Coronary artery (tissue), 2 donors: Measurements from ENCODE around the gene NPW.

Experiments used
- DNase-seq: peaks from one replicate; pipeline ENCODE4 v3.0.0-alpha.2; 2017; ENCODE audit warnings: low spot score
- H3K27ac ChIP-seq, 2 donors: fragments of 200-600 bp; sonication (generic); one replicate each; pipeline ENCODE4 v1.5.1; 2016 to 2019
- H3K4me3 ChIP-seq: fragments of 200-600 bp; sonication (generic); 2 replicates; pipeline ENCODE4 v1.5.1; 2016; ENCODE audit warnings: mild to moderate bottlenecking, moderate library complexity
- CTCF ChIP-seq: fragments of 200-600 bp; sonication (generic); IDR thresholded peaks from one replicate; pipeline ENCODE4 v1.5.1; 2019; ENCODE audit warnings: antibody characterized with exemption

The NPW gene

GRCh38 chr16:2003827-2004641 is 15.6 kb upstream of the NPW start:
- Histone ChIP-seq H3K27ac (no peak overlapping the region), H3K4me3 (peak overlapping the region; percentile 55)
- peak; percentile 77 for TF ChIP-seq CTCF
- no peak for DNase-seq

GRCh38 chr16:2004795-2005517 is 14.6 kb upstream of the NPW start:
- no peak overlapping the region for H3K27ac ChIP-seq
- DNase-seq, result no peak
- no peak for TF ChIP-seq CTCF
- H3K4me3 ChIP-seq, result no peak overlapping the region

GRCh38 chr16:2005646-2006045 is 13.9 kb upstream of the NPW start:
- Histone ChIP-seq H3K4me3 (no peak overlapping the region), H3K27ac (no peak overlapping the region)
- no peak for DNase-seq
- TF ChIP-seq CTCF, result no peak

GRCh38 chr16:2006317-2006716 is 13.3 kb upstream of the NPW start:
- DNase-seq, result no peak
- no peak for TF ChIP-seq CTCF
- Histone ChIP-seq H3K27ac (no peak overlapping the region), H3K4me3 (no peak overlapping the region)

GRCh38 chr16:2007081-2007836 is 12.3 kb upstream of the NPW start:
- TF ChIP-seq CTCF, result no peak
- H3K4me3 ChIP-seq, result peak overlapping the region; percentile 19
- DNase-seq, result no peak
- H3K27ac ChIP-seq, result no peak overlapping the region

- Histone ChIP-seq H3K4me3 (peak overlapping the region; percentile 85), H3K27ac (no peak overlapping the region)
- TF ChIP-seq CTCF, result no peak
- DNase-seq, result no peak
Measured at GRCh38 chr16:2008009-2008526, 11.5 kb upstream of the NPW start.
